Heart right ventricle (tissue), 16 donors: ENCODE data around the gene DOK1. TPM values are rescaled to one million over a fixed set of nuclear protein-coding genes. Genes with fewer than 3 reads are reported as not detected.

Experiments
- ATAC-seq, 8 donors: fragments of 200-7000 bp; cut with Tn5 transposase; one replicate each; pipeline ENCODE4 v1.9.1; 2020; ENCODE audit warnings: mild to moderate bottlenecking in 8 of 8, moderate library complexity in 8 of 8, moderate number of reproducible peaks in 1 of 8
- DNase-seq, 2 donors: peaks; one replicate each; pipeline ENCODE4 v3.0.0-alpha.2; 2020
- H3K27ac ChIP-seq, 10 donors: fragments of 200-600 bp; sonication (generic) in 2 of 10; one replicate each; pipeline versions ENCODE4 v1.5.0 to v1.8.0; 2020 to 2022; ENCODE audit warnings: mild to moderate bottlenecking in 3 of 10
- H3K27me3 ChIP-seq, 7 donors: fragments of 200-600 bp; one replicate each; pipeline ENCODE4 v1.8.0; 2021 to 2022; ENCODE audit warnings: mild to moderate bottlenecking in 2 of 7
- H3K36me3 ChIP-seq, 9 donors: fragments of 200-600 bp; sonication (generic) in 1 of 9; one replicate each; pipeline versions ENCODE4 v1.5.0 to v1.8.0; 2020 to 2022; ENCODE audit warnings: mild to moderate bottlenecking in 2 of 9
- H3K4me1 ChIP-seq, 9 donors: fragments of 200-600 bp; sonication (generic) in 1 of 9; one replicate each; pipeline versions ENCODE4 v1.5.0 to v1.8.0; 2020 to 2022; ENCODE audit warnings: mild to moderate bottlenecking in 4 of 9
- H3K4me3 ChIP-seq, 10 donors: fragments of 200-600 bp; sonication (generic) in 2 of 10; one replicate each; pipeline versions ENCODE4 v1.5.0 to v1.8.0; 2020 to 2022; ENCODE audit warnings: mild to moderate bottlenecking in 7 of 10, moderate library complexity in 2 of 10
- H3K9me3 ChIP-seq, 11 donors: fragments of 200-600 bp in 10 of 11; sonication (generic) in 2 of 11; one replicate each; pipeline versions ENCODE4 v1.5.0 to v1.8.0; 2013 to 2022; ENCODE audit warnings: mild to moderate bottlenecking in 2 of 11, control low read depth in 1 of 11, moderate library complexity in 1 of 11
- CTCF ChIP-seq, 9 donors: fragments of 200-600 bp; sonication (generic) in 2 of 9; IDR thresholded peaks; one replicate each; pipeline versions ENCODE4 v1.5.0 to v1.8.0; 2021 to 2022; ENCODE audit warnings: antibody characterized with exemption in 9 of 9, mild to moderate bottlenecking in 5 of 9, moderate library complexity in 1 of 9
- WGBS, 2 donors: extraction: QIAGEN DNeasy Blood & Tissue Kit; methylation state at CpG; one replicate each; pipeline ENCODE4 v1.1.7; 2013; ENCODE audit warnings: inconsistent platforms in 1 of 2; 5-methylcytosine and 5-hydroxymethylcytosine counted together
- intact Hi-C, 10 donors: fragments of 100-400 bp; cut with DNase I; formaldehyde crosslinking; loops; one replicate each; pipeline versions ENCODE4 v1.11.1 to v1.14.2; 2022
- polyA plus RNA-seq, 2 donors: library from polyadenylated mRNA; stranded (reverse); fragments of 200-250 nt; gene quantifications; one replicate each; pipeline ENCODE4 v1.2.3, GENCODE V29; 2013
- total RNA-seq, 10 donors: library from RNA; stranded (reverse); fragmentation: NEBNext Ultra II Directional in 3 of 10; extraction: Animal tissue kit (Norgen Biotek cat#: 25700) in 3 of 10; gene quantifications; one replicate each; pipeline versions ENCODE4 v1.2.1 to v1.2.4, GENCODE V29; 2021 to 2023
- donor health status: Arrhythmogenic right ventricular cardiomyopathy.
- donor health status: ischemic (EF 13 %, LVEDD 7.1; RV severe dilation, severe dysfunction).
- donor health status: healthy with polysubstance abuse.
- donor health status: DM: no; HTN: yes; CAD: no.
- donor health status: DM: no; HTN: no; CAD: no.
- donor health status: ischemic (EF 25% LVEDD 6.9; RV normal size, moderate dysfunction).
- donor health status: ischemic (EF 25% LVEDD 5.7; RV mildly dilated, moderate dysfunction).
- donor health status: healthy.
- donor health status: DM: yes; HTN: yes; CAD: no.
- donor health status: Ischemic cardiomyopathy.
- donor health status: ischemic (EF 35%, LVEDD 5.7; RV mildly dilated, moderate dysfunction).
- donor health status: nonischemic (EF 11% LVEDD 7.7; RV severe dilation, severe dysfunction).
- donor health status: DM: yes; HTN: yes; CAD: no.
- donor health status: PGD.
- donor health status: ischemic (EF 29% LVEDD 5.4; RV normal size, mild dysfunction).
- donor health status: nonischemic (EF 23%, LVEDD 6.1; RV moderate dilation, normal function).

DOK1 gene
- total and polyA plus RNA-seq, 12 donors: 1.9 to 7.7 (median 3.5) TPM

GRCh38 chr2:74529357-74530238 lies 24.9 kb upstream of the DOK1 start, which contains the start of the genes AUP1 and HTRA2:
TSS of gene AUP1 (minus strand) at chr2:74529706. CDS start at chr2:74529629, 77 bp downstream.
TSS of gene HTRA2 (plus strand) at chr2:74529933. CDS start at chr2:74530007, 74 bp downstream.
- H3K4me3 ChIP-seq: peak within 1 kb of the TSS; percentile 63 to 97 (median 88)
- 0% methylated on average over 87 of the region's 87 CpGs for WGBS, 2 donors
- ATAC-seq: peak; percentile 94 to 98 (median 96)
- intact Hi-C loops: loop anchor here in 7 of 10 donors (1.0 to 5.0 kb wide), 7 partner anchors 22 to 58 kb away; partner anchors contain the start of genes TTC31 (in 5 of the 7), CCDC142 (in 2 of the 7), PCGF1 (in 2 of the 7) and DOK1 (in 1 of the 7)
- H3K4me1 ChIP-seq: peaks cover 12 to 35% (median 31%) of the 10 kb centered on the region in 9 donors
- peak within 1 kb of the TSS; percentile 72 to 95 (median 91) for H3K27ac ChIP-seq
- no peak for TF ChIP-seq CTCF (IDR thresholded peaks at IDR 0.05)
- peaks cover 0 to 66% (median 34%) of the 10 kb centered on the region in 9 donors for H3K36me3 ChIP-seq
- no peaks in the 10 kb centered on the region for H3K9me3 ChIP-seq
- peak; percentile 98 for DNase-seq
- H3K27me3 ChIP-seq: no peaks in the 10 kb centered on the region

GRCh38 chr2:74530239-74531187 lies 24.0 kb upstream of the DOK1 start:
- WGBS, 2 donors: 3 to 4% methylated on average over 54 of the region's 54 CpGs

GRCh38 chr2:74531666-74532065 lies 22.9 kb upstream of the DOK1 start:
- no peak for TF ChIP-seq CTCF (IDR thresholded peaks at IDR 0.05)
- no peaks in the 10 kb centered on the region for H3K9me3 ChIP-seq
- WGBS, 2 donors: 77 to 81% methylated on average over 7 of the region's 7 CpGs
- intact Hi-C loops: loop anchor here in 3 of 10 donors (2.0 to 5.0 kb wide), 3 partner anchors 21 to 56 kb away; partner anchors contain the start of genes CCDC142 (in 1 of the 3), LOXL3 (in 1 of the 3) and TTC31 (in 1 of the 3)
- H3K4me3 ChIP-seq: no peak overlapping the region
- H3K36me3 ChIP-seq: peaks cover 0 to 62% (median 27%) of the 10 kb centered on the region in 9 donors
- DNase-seq (no peak), ATAC-seq (no peak)
- no peaks in the 10 kb centered on the region for H3K27me3 ChIP-seq
- peaks cover 12 to 35% (median 31%) of the 10 kb centered on the region in 9 donors for H3K4me1 ChIP-seq
- H3K27ac ChIP-seq: peak overlapping the region in 3 of 10 donors; percentile 2 to 92 (median 91)

More at GRCh38 chr2:74530239-74531187, 24.0 kb upstream of the DOK1 start:
- no peaks in the 10 kb centered on the region for H3K27me3 ChIP-seq
- peak in 1 of 2 donors; percentile 41 for DNase-seq
- H3K4me1 ChIP-seq: peaks cover 12 to 35% (median 31%) of the 10 kb centered on the region in 9 donors
- H3K27ac ChIP-seq: peak overlapping the region; percentile 25 to 95 (median 91)
- H3K4me3 ChIP-seq: peak overlapping the region; percentile 63 to 97 (median 86)
- intact Hi-C loops: loop anchor here in 3 of 10 donors (2.0 to 5.0 kb wide), 3 partner anchors 22 to 57 kb away; partner anchors contain the start of genes CCDC142 (in 1 of the 3), LOXL3 (in 1 of the 3) and TTC31 (in 1 of the 3)
- H3K9me3 ChIP-seq: no peaks in the 10 kb centered on the region
- peak; percentile 4 to 50 (median 16) for ATAC-seq
- TF ChIP-seq CTCF (IDR thresholded peaks at IDR 0.05): no peak
- H3K36me3 ChIP-seq: peaks cover 0 to 72% (median 34%) of the 10 kb centered on the region in 9 donors
